SK-N-SH (cell line): ENCODE measurements around the gene FOXG1. TPM values are rescaled to one million over a fixed set of nuclear protein-coding genes. Genes with fewer than 3 reads are reported as not detected.

ENCODE experiments used
- CTCF ChIA-PET: fragments of 300-600, 350-600 bp; formaldehyde crosslinking; extraction: SDS; loops from one replicate; lab custom pipeline; 2021; lab: Yijun Ruan, JAX
- POLR2A ChIA-PET: fragments of 350-600 bp; sonication (Branson Sonifier 250); formaldehyde crosslinking; extraction: SDS; loops from one replicate; lab custom pipeline; 2020; ENCODE audit warnings: antibody characterized with exemption, inconsistent platforms; lab: Yijun Ruan, JAX
- DNase-seq: peaks from one replicate; pipeline ENCODE4 v3.0.0; 2012
- H2AFZ ChIP-seq: fragments of 200-600 bp; sonication (generic); 2 replicates; pipeline ENCODE4 v1.8.1; 2016; ENCODE audit warnings: antibody characterized with exemption, mild to moderate bottlenecking, low read depth
- H3F3A ChIP-seq: fragments of 200-600 bp; sonication (generic); replicated peaks from 2 replicates; pipeline ENCODE3; 2016; ENCODE audit warnings: antibody characterized with exemption, mild to moderate bottlenecking; ENCODE audit not compliant: insufficient read depth
- H3K27ac ChIP-seq, 2 experiments: fragments of 200-500 bp in 1 of 2; fragments of 200-600 bp in 1 of 2; sonication (Bioruptor generic) in 1 of 2; sonication (generic), shearing (Covaris generic) in 1 of 2; 2 replicates each; pipeline versions ENCODE4 v1.5.1 to v1.6.1; 2014 to 2016; ENCODE audit warnings: low read depth in 2 of 2, inconsistent platforms in 1 of 2, low read length in 1 of 2, mild to moderate bottlenecking in 1 of 2, mixed read lengths in 1 of 2
- H3K27me3 ChIP-seq: fragments of 200-600 bp; sonication (generic), shearing (Covaris generic); 2 replicates; pipeline ENCODE4 v1.6.1; 2016; ENCODE audit warnings: mixed run types; ENCODE audit not compliant: insufficient read depth
- H3K36me3 ChIP-seq, 2 experiments: fragments of 200-500 bp in 1 of 2; fragments of 200-600 bp in 1 of 2; sonication (Bioruptor generic) in 1 of 2; sonication (generic) in 1 of 2; replicated peaks in 1 of 2; 2 replicates each; pipeline versions ENCODE3 to v1.5.1; 2014 to 2016; ENCODE audit warnings: low read length in 1 of 2, mild to moderate bottlenecking in 1 of 2; ENCODE audit not compliant: insufficient read depth in 2 of 2, control insufficient read depth in 1 of 2
- H3K4me1 ChIP-seq, 2 experiments: fragments of 200-500 bp in 1 of 2; fragments of 200-600 bp in 1 of 2; sonication (Bioruptor generic) in 1 of 2; sonication (generic), shearing (Covaris generic) in 1 of 2; 2 replicates each; pipeline versions ENCODE4 v1.5.1 to v1.6.1; 2014 to 2016; ENCODE audit warnings: low read depth in 1 of 2, low read length in 1 of 2, mixed run types in 1 of 2; ENCODE audit not compliant: insufficient read depth in 2 of 2, control insufficient read depth in 1 of 2
- H3K4me2 ChIP-seq: fragments of 200-600 bp; sonication (generic), shearing (Covaris generic); 2 replicates; pipeline ENCODE4 v1.6.1; 2017; ENCODE audit warnings: mixed run types
- H3K4me3 ChIP-seq, 2 experiments: fragments of 200-500 bp in 1 of 2; fragments of 200-600 bp in 1 of 2; sonication (Bioruptor generic) in 1 of 2; sonication (generic), shearing (Covaris generic) in 1 of 2; 2 replicates each; pipeline versions ENCODE4 v1.5.1 to v1.8.1; 2014 to 2016; ENCODE audit warnings: low read depth in 2 of 2, inconsistent platforms in 1 of 2, low read length in 1 of 2, mild to moderate bottlenecking in 1 of 2, mixed read lengths in 1 of 2, moderate library complexity in 1 of 2
- H3K79me2 ChIP-seq: fragments of 200-600 bp; sonication (generic); 2 replicates; pipeline ENCODE4 v1.8.1; 2017; ENCODE audit warnings: mild to moderate bottlenecking; ENCODE audit not compliant: insufficient read depth
- H3K9ac ChIP-seq: fragments of 200-600 bp; sonication (generic); 2 replicates; pipeline ENCODE4 v1.6.1; 2017; ENCODE audit warnings: mixed run types
- H3K9me2 ChIP-seq: fragments of 200-600 bp; sonication (generic); 2 replicates; pipeline ENCODE4 v1.6.1; 2017; ENCODE audit warnings: mixed run types
- H3K9me3 ChIP-seq: fragments of 200-600 bp; sonication (generic); 2 replicates; pipeline ENCODE4 v1.6.1; 2017; ENCODE audit warnings: mixed run types, mild to moderate bottlenecking, moderate library complexity
- H4K20me1 ChIP-seq: fragments of 200-600 bp; sonication (generic); 2 replicates; pipeline ENCODE4 v1.6.1; 2017; ENCODE audit warnings: mild to moderate bottlenecking, mixed run types; ENCODE audit not compliant: insufficient read depth
- EP300 ChIP-seq, 2 experiments: IDR thresholded peaks; 2 replicates each; pipeline versions ENCODE4 v1.4.0 to v1.6.1; 2012; ENCODE audit warnings: borderline replicate concordance in 1 of 2, low read depth in 1 of 2, low read length in 1 of 2
- EZH2phosphoT487 ChIP-seq: fragments of 200-600 bp; sonication (generic); IDR thresholded peaks from 2 replicates; pipeline ENCODE4 v1.6.1; 2017; ENCODE audit warnings: low read depth, mixed run types, mild to moderate bottlenecking, antibody characterized with exemption, moderate library complexity, borderline replicate concordance
- FOXM1 ChIP-seq: IDR thresholded peaks from 2 replicates; pipeline ENCODE4 v1.4.0; 2012; ENCODE audit warnings: low read depth, mild to moderate bottlenecking
- GATA2 ChIP-seq: sonication (generic); formaldehyde crosslinking; IDR thresholded peaks from 2 replicates; pipeline ENCODE4 v1.5.0; 2020; ENCODE audit warnings: mild to moderate bottlenecking, missing genetic modification reagents
- MXI1 ChIP-seq: IDR thresholded peaks from 2 replicates; pipeline ENCODE4 v1.6.1; 2012; ENCODE audit warnings: mild to moderate bottlenecking, low read depth, low read length, improper control_type of control experiment
- RAD21 ChIP-seq: IDR thresholded peaks from 2 replicates; pipeline ENCODE4 v1.6.1; 2012; ENCODE audit warnings: mild to moderate bottlenecking, low read length
- RFX5 ChIP-seq: IDR thresholded peaks from 2 replicates; pipeline ENCODE4 v1.6.1; 2012; ENCODE audit warnings: mild to moderate bottlenecking, improper control_type of control experiment, low read length
- SIN3A ChIP-seq: IDR thresholded peaks from 2 replicates; pipeline ENCODE4 v1.6.1; 2012; ENCODE audit warnings: low read depth, mild to moderate bottlenecking, low read length, moderate library complexity, borderline replicate concordance
- SMC3 ChIP-seq: IDR thresholded peaks from 2 replicates; pipeline ENCODE4 v1.6.1; 2012; ENCODE audit warnings: low read depth, low read length, improper control_type of control experiment
- YY1 ChIP-seq: IDR thresholded peaks from 2 replicates; pipeline ENCODE4 v1.4.0; 2012; ENCODE audit warnings: low read depth, mild to moderate bottlenecking
- WGBS: methylation state at CpG from one replicate; pipeline ENCODE4 v1.1.6; 2017; ENCODE audit warnings: low lambda C conversion rate; 5-methylcytosine and 5-hydroxymethylcytosine counted together
- polyA plus RNA-seq, 3 experiments: library from polyadenylated mRNA; depleted of rRNA; stranded (reverse); fragments of >200 nt; gene quantifications; 2 replicates each; pipeline ENCODE4 v1.2.3, GENCODE V29; 2012
- TF ChIP-seq, protein P1 (sequence below): IDR thresholded peaks from 2 replicates; pipeline ENCODE4; 2012
- TF ChIP-seq, protein P2 (sequence below): fragments of 150-350 bp; IDR thresholded peaks from 2 replicates; pipeline ENCODE4 v1.6.1; 2017; ENCODE audit warnings: antibody characterized with exemption, low read length, low read depth, borderline replicate concordance
- TF ChIP-seq, protein P3 (sequence below): fragments of 200-600 bp; sonication (generic); IDR thresholded peaks from 2 replicates; pipeline ENCODE4 v1.6.1; 2017; ENCODE audit warnings: antibody characterized with exemption, mild to moderate bottlenecking, moderate library complexity
- TF ChIP-seq, protein P4 (sequence below): fragments of 150-350 bp; IDR thresholded peaks from 2 replicates; pipeline ENCODE4 v1.6.1; 2016; ENCODE audit warnings: mild to moderate bottlenecking, low read depth, low read length
- TF ChIP-seq, protein P5 (sequence below): IDR thresholded peaks from 2 replicates; pipeline ENCODE4 v1.6.1; 2012; ENCODE audit warnings: mild to moderate bottlenecking, low read depth, low read length, moderate library complexity

The FOXG1 gene
- polyA plus RNA-seq, 1 of the 3 experiments (the other 2 are of a cell fraction) = not detected

DNA sequence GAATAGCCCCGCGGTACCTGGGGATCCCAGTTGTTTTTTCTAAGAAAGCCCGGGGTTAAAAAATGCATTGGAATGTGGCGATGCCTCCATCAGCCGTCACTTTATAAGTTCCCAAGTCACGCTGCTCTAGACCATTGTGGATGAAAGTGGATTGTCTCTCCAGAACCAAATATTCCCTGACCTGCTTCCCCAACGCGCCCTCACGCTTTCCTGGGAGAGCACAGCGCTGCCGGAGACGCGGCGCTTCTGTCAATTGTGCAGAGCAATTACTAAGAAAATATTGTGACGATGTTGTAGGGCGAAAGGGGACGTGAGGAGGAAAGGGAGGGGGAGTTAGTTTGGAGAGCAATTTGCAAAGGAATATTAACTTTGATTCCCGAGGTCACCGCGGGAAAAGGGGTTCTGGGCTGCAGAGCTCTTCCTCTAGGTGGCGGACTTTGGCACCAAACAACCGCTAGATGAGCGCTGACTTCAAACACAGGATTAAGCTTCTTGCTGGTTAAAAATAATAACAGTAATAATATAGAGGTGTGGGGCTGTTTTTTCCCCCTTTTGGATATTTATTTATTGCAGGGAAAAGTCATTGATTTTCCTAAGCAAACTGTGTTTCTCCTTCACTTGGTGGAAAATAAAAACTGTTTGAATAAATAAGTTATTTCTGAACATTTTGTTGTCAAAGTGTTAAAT, 9.6 kb upstream of the FOXG1 start:
- Histone ChIP-seq H3K27me3 (peaks cover 75% of the 10 kb centered on the region), H3K9me2 (no peaks in the 10 kb centered on the region), H3K79me2 (no peaks in the 10 kb centered on the region), H3K9ac (no peak overlapping the region), H3F3A (peaks cover 4% of the 10 kb centered on the region), H3K27ac (no peak overlapping the region), H3K36me3 (no peaks in the 10 kb centered on the region), H3K4me3 (peak overlapping the region in 1 of 2 experiments; percentile 40; a peak in 1 of 4 replicates), H4K20me1 (no peaks in the 10 kb centered on the region), H3K9me3 (no peaks in the 10 kb centered on the region), H2AFZ (no peak overlapping the region), H3K4me1 (no peaks in the 10 kb centered on the region; a peak in 1 of 4 replicates), H3K4me2 (peak overlapping the region; percentile 50; the same call in 1 of the 2 replicates)
- TF ChIP-seq, protein P1, sequence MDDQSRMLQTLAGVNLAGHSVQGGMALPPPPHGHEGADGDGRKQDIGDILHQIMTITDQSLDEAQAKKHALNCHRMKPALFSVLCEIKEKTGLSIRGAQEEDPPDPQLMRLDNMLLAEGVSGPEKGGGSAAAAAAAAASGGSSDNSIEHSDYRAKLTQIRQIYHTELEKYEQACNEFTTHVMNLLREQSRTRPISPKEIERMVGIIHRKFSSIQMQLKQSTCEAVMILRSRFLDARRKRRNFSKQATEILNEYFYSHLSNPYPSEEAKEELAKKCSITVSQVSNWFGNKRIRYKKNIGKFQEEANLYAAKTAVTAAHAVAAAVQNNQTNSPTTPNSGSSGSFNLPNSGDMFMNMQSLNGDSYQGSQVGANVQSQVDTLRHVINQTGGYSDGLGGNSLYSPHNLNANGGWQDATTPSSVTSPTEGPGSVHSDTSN = no peak
- TF ChIP-seq YY1 = no peak
- peak; percentile 45 for TF ChIP-seq RAD21
- no peak for TF ChIP-seq MXI1
- TF ChIP-seq GATA2 (CRISPR knock-in tag) = no peak
- peak; percentile 36 for TF ChIP-seq SMC3
- TF ChIP-seq, protein P2, sequence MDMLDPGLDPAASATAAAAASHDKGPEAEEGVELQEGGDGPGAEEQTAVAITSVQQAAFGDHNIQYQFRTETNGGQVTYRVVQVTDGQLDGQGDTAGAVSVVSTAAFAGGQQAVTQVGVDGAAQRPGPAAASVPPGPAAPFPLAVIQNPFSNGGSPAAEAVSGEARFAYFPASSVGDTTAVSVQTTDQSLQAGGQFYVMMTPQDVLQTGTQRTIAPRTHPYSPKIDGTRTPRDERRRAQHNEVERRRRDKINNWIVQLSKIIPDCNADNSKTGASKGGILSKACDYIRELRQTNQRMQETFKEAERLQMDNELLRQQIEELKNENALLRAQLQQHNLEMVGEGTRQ = no peak
- TF ChIP-seq, protein P3, sequence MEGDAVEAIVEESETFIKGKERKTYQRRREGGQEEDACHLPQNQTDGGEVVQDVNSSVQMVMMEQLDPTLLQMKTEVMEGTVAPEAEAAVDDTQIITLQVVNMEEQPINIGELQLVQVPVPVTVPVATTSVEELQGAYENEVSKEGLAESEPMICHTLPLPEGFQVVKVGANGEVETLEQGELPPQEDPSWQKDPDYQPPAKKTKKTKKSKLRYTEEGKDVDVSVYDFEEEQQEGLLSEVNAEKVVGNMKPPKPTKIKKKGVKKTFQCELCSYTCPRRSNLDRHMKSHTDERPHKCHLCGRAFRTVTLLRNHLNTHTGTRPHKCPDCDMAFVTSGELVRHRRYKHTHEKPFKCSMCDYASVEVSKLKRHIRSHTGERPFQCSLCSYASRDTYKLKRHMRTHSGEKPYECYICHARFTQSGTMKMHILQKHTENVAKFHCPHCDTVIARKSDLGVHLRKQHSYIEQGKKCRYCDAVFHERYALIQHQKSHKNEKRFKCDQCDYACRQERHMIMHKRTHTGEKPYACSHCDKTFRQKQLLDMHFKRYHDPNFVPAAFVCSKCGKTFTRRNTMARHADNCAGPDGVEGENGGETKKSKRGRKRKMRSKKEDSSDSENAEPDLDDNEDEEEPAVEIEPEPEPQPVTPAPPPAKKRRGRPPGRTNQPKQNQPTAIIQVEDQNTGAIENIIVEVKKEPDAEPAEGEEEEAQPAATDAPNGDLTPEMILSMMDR = peak; percentile 84
- WGBS = 2% methylated on average over 23 of the region's 23 CpGs
- ChIA-PET POLR2A (no interaction called here), CTCF (interaction anchor here (0.7 to 2.8 kb wide), 13 partner anchors 8 to 1511 kb away, joined by 3 to 15 read pairs (median 4); partner anchors contain the start of gene FOXG1)
- DNase-seq = peak; percentile 52

DNA sequence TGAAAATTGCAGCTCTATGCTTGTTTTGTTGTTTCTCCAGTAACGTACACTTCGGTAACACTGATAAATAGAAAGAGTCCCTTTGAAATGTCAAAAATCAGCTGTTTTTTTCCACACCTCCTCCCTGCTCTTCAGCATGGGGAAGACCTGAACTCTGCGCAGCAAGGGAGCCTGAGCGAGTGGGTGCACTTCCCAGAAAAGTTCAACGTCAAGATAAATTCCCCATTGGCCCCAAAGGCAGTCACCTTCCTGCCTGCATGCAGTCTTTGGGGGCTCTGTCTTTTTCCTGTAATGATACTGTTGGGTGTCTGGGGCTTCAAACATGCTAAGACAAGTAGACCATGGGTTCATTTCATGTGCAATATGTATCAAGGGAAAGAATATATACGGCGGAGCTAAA, 8.8 kb upstream of the FOXG1 start:
- no peaks in the 10 kb centered on the region; a peak in 1 of 4 replicates for H3K4me1 ChIP-seq
- H3K4me3 ChIP-seq = no peak overlapping the region
- no peak overlapping the region for H3K4me2 ChIP-seq
- no peaks in the 10 kb centered on the region for H3K9me2 ChIP-seq
- H3K9me3 ChIP-seq = no peaks in the 10 kb centered on the region
- 15% methylated on average over 7 of the region's 7 CpGs for WGBS
- H3K9ac ChIP-seq = no peak overlapping the region
- no peak for DNase-seq
- H3K27me3 ChIP-seq = peaks cover 83% of the 10 kb centered on the region
- ChIA-PET CTCF (interaction anchor here (1.0 to 2.8 kb wide), 9 partner anchors 7 to 1457 kb away, joined by 3 to 15 read pairs (median 5); partner anchors contain the start of gene FOXG1), POLR2A (no interaction called here)
- H4K20me1 ChIP-seq = no peaks in the 10 kb centered on the region
- no peaks in the 10 kb centered on the region for H3K36me3 ChIP-seq
- H3F3A ChIP-seq = peaks cover 4% of the 10 kb centered on the region
- no peak overlapping the region for H2AFZ ChIP-seq
- H3K79me2 ChIP-seq = no peaks in the 10 kb centered on the region
- no peak overlapping the region for H3K27ac ChIP-seq
- TF ChIP-seq EZH2phosphoT487 = no peak
- TF ChIP-seq YY1 = no peak
- TF ChIP-seq, protein P4, sequence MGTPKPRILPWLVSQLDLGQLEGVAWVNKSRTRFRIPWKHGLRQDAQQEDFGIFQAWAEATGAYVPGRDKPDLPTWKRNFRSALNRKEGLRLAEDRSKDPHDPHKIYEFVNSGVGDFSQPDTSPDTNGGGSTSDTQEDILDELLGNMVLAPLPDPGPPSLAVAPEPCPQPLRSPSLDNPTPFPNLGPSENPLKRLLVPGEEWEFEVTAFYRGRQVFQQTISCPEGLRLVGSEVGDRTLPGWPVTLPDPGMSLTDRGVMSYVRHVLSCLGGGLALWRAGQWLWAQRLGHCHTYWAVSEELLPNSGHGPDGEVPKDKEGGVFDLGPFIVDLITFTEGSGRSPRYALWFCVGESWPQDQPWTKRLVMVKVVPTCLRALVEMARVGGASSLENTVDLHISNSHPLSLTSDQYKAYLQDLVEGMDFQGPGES = no peak
- TF ChIP-seq, protein P5, sequence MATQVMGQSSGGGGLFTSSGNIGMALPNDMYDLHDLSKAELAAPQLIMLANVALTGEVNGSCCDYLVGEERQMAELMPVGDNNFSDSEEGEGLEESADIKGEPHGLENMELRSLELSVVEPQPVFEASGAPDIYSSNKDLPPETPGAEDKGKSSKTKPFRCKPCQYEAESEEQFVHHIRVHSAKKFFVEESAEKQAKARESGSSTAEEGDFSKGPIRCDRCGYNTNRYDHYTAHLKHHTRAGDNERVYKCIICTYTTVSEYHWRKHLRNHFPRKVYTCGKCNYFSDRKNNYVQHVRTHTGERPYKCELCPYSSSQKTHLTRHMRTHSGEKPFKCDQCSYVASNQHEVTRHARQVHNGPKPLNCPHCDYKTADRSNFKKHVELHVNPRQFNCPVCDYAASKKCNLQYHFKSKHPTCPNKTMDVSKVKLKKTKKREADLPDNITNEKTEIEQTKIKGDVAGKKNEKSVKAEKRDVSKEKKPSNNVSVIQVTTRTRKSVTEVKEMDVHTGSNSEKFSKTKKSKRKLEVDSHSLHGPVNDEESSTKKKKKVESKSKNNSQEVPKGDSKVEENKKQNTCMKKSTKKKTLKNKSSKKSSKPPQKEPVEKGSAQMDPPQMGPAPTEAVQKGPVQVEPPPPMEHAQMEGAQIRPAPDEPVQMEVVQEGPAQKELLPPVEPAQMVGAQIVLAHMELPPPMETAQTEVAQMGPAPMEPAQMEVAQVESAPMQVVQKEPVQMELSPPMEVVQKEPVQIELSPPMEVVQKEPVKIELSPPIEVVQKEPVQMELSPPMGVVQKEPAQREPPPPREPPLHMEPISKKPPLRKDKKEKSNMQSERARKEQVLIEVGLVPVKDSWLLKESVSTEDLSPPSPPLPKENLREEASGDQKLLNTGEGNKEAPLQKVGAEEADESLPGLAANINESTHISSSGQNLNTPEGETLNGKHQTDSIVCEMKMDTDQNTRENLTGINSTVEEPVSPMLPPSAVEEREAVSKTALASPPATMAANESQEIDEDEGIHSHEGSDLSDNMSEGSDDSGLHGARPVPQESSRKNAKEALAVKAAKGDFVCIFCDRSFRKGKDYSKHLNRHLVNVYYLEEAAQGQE = no peak
- TF ChIP-seq RFX5 = no peak
- TF ChIP-seq SIN3A = no peak
- no peak for TF ChIP-seq EP300 (IDR thresholded peaks at IDR 0.05; ENCODE audit: borderline replicate concordance in 1 of 2, low read depth in 1 of 2, low read length in 1 of 2)
- TF ChIP-seq SMC3 = no peak
- TF ChIP-seq, protein P2 = no peak
- no peak for TF ChIP-seq FOXM1
